Thoracic aorta (tissue), 2 donors: ENCODE measurements around the gene RGL1. TPM values are rescaled to one million over a fixed set of nuclear protein-coding genes. Genes with fewer than 3 reads are reported as not detected.

ENCODE experiments used
- ATAC-seq: fragments of 150-250 bp; one replicate; pipeline ENCODE4 v1.8.0; 2017; ENCODE audit warnings: low read depth; ENCODE audit not compliant: insufficient number of reproducible peaks, low FRiP score
- DNase-seq: peaks from one replicate; pipeline ENCODE4 v3.0.0-alpha.2; 2020; ENCODE audit warnings: low spot score
- H3K27ac ChIP-seq, 2 donors: fragments of 200-600 bp; sonication (generic); 1 replicate in 1 of 2; 2 replicates in 1 of 2; pipeline ENCODE4 v1.5.1; 2016; ENCODE audit warnings: mild to moderate bottlenecking in 2 of 2, moderate library complexity in 2 of 2
- H3K27me3 ChIP-seq: fragments of 200-600 bp; sonication (generic); replicated peaks from 2 replicates; pipeline ENCODE4 v1.6.0; 2016; ENCODE audit warnings: mild to moderate bottlenecking; ENCODE audit not compliant: insufficient read depth
- H3K36me3 ChIP-seq: fragments of 200-600 bp; sonication (generic); one replicate; pipeline ENCODE4 v1.5.1; 2016
- H3K4me1 ChIP-seq, 2 donors: fragments of 200-600 bp; sonication (generic); 1 replicate in 1 of 2; 2 replicates in 1 of 2; pipeline versions ENCODE4 v1.5.1 to v1.6.0; 2016; ENCODE audit warnings: low read depth in 2 of 2, mild to moderate bottlenecking in 1 of 2; ENCODE audit not compliant: control insufficient read depth in 1 of 2
- H3K4me3 ChIP-seq: fragments of 200-600 bp; sonication (generic); 2 replicates; pipeline ENCODE4 v1.5.1; 2016; ENCODE audit warnings: mild to moderate bottlenecking
- H3K9me3 ChIP-seq: fragments of 200-600 bp; sonication (generic); 2 replicates; pipeline ENCODE4 v1.5.1; 2016
- total RNA-seq, 2 donors: library from RNA; depleted of rRNA; stranded (reverse); fragments of >200 nt; gene quantifications; one replicate each; pipeline versions ENCODE4 v1.1.0 to v1.2.3, GENCODE V29; 2016
- TF ChIP-seq, protein P1 (sequence below): fragments of 200-600 bp; sonication (generic); IDR thresholded peaks from one replicate; pipeline ENCODE4 v1.5.1; 2019; ENCODE audit warnings: antibody characterized with exemption

Gene RGL1
- total RNA-seq, 2 donors from 2014 or later, result 27.6 to 35.7 TPM

DNA sequence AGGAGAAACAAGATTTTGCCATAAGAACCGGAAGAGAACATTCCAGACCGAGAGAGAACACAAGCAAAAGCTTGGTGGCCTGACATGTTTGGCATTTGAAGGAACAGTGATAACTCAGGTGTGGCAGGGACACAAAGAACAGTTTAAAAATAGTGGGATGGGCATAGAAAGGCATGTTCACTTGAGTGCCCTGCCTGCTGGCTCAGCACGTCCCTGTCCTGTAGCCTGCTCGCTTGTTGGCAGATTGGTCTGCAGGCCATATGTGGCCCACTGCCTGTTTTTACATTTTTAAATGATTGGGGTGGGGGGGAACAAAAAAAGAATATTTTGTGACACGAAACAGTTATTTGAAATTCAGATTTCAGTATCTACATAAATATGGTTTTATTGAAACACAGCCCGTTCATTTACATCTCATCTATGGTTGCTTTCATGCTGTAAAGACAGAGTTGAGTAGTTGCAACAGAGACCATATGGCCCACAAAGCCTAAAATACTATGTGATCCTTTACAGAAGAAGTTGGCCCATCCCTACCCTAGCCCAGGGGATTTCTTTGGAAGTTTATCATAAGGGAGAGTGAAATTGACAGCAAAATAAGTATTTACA lies 100.7 kb downstream of the RGL1 start:
- no peaks in the 10 kb centered on the region for H3K27me3 ChIP-seq
- peaks cover 17% of the 10 kb centered on the region for H3K36me3 ChIP-seq
- ATAC-seq, result no peak
- no peaks in the 10 kb centered on the region for H3K4me1 ChIP-seq
- TF ChIP-seq, protein P1, sequence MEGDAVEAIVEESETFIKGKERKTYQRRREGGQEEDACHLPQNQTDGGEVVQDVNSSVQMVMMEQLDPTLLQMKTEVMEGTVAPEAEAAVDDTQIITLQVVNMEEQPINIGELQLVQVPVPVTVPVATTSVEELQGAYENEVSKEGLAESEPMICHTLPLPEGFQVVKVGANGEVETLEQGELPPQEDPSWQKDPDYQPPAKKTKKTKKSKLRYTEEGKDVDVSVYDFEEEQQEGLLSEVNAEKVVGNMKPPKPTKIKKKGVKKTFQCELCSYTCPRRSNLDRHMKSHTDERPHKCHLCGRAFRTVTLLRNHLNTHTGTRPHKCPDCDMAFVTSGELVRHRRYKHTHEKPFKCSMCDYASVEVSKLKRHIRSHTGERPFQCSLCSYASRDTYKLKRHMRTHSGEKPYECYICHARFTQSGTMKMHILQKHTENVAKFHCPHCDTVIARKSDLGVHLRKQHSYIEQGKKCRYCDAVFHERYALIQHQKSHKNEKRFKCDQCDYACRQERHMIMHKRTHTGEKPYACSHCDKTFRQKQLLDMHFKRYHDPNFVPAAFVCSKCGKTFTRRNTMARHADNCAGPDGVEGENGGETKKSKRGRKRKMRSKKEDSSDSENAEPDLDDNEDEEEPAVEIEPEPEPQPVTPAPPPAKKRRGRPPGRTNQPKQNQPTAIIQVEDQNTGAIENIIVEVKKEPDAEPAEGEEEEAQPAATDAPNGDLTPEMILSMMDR, result no peak
- H3K4me3 ChIP-seq, result no peak overlapping the region
- no peak overlapping the region for H3K27ac ChIP-seq
- no peak for DNase-seq
- H3K9me3 ChIP-seq, result no peaks in the 10 kb centered on the region

GRCh38 chr1:183907070-183907469 lies 102.2 kb downstream of the RGL1 start:
- Histone ChIP-seq H3K4me3 (no peak overlapping the region), H3K4me1 (no peaks in the 10 kb centered on the region), H3K9me3 (no peaks in the 10 kb centered on the region), H3K36me3 (peaks cover 17% of the 10 kb centered on the region), H3K27me3 (no peaks in the 10 kb centered on the region), H3K27ac (no peak overlapping the region)
- TF ChIP-seq, protein P1, result no peak
- ATAC-seq (no peak), DNase-seq (no peak)

DNA sequence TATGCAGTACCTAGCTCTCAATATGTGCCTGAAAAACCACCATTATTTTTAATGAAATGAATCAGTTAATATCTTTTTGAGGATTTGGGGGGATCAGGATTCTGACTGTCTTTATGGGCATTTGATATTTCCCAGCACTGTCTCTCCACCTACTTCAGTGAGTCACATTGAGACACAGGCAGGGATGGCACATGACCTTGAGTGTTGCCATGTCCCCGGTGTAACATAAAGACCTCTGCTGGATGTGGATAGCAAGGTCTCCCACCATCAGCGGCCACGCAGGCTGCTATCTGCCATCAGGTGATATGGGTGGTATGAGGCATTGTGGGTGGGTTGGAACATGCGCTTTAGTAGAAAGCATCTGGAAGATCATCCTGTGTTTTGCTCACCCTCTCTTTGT lies 103.2 kb downstream of the RGL1 start:
- Histone ChIP-seq H3K27me3 (no peaks in the 10 kb centered on the region), H3K4me1 (no peaks in the 10 kb centered on the region), H3K4me3 (no peak overlapping the region), H3K9me3 (no peaks in the 10 kb centered on the region), H3K27ac (no peak overlapping the region), H3K36me3 (peaks cover 17% of the 10 kb centered on the region)
- TF ChIP-seq, protein P1, result no peak
- DNase-seq (no peak), ATAC-seq (no peak)

- no peak overlapping the region for H3K4me3 ChIP-seq
- no peaks in the 10 kb centered on the region for H3K9me3 ChIP-seq
- DNase-seq, result no peak
- peaks cover 17% of the 10 kb centered on the region for H3K36me3 ChIP-seq
- no peaks in the 10 kb centered on the region for H3K4me1 ChIP-seq
- ATAC-seq, result no peak
- H3K27me3 ChIP-seq, result no peaks in the 10 kb centered on the region
- no peak overlapping the region for H3K27ac ChIP-seq
- TF ChIP-seq, protein P1, result no peak
Observed at GRCh38 chr1:183909672-183910071, 104.8 kb downstream of the RGL1 start.

DNA sequence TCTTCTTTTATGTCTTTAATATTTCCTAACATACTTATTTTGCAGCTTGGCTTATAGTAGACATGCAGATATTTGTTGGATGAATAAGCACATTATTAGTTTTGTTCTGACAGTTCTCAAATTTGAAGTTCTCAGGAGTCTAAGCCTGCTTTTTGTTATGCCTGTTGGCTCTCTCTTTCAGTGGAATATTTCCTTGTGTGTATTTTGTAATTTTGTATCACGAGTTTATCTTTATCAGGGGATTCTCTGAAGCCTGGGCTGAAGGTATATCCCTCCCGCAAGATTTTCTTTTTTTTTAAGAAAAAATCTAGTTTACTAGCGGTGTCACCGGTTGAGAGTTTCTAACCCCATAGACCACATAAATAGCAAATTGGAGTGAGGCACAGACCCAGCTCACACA lies 105.9 kb downstream of the RGL1 start:
- H3K9me3 ChIP-seq, result no peaks in the 10 kb centered on the region
- no peak for DNase-seq
- H3K27me3 ChIP-seq, result no peaks in the 10 kb centered on the region
- ATAC-seq, result no peak
- H3K27ac ChIP-seq, result peak overlapping the region in 1 of 2 donors; percentile 4
- peaks cover 3 to 5% of the 10 kb centered on the region in 2 donors for H3K4me1 ChIP-seq
- TF ChIP-seq, protein P1, result no peak
- H3K4me3 ChIP-seq, result no peak overlapping the region
- H3K36me3 ChIP-seq, result peaks cover 11% of the 10 kb centered on the region
